Measurements from ENCODE around the gene LRIG1. TPM values are rescaled to one million over a fixed set of nuclear protein-coding genes. Genes with fewer than 3 reads are reported as not detected.

The LRIG1 gene
- total and polyA plus RNA-seq, 2 of the 8 experiments (the other 6 are each of a cell fraction or from before 2014, with no cell fraction given) = 78.1 to 88.7 TPM

- TF ChIP-seq CHD7 (IDR thresholded peaks at IDR 0.05; ENCODE audit: insufficient replicate concordance, low read length) (no peak), CTBP2 (IDR thresholded peaks at IDR 0.05; ENCODE audit: borderline replicate concordance, insufficient read depth, insufficient read length, low read length) (no peak), JUN (IDR thresholded peaks at IDR 0.05; ENCODE audit: low read depth, low read length) (no peak), SP2 (IDR thresholded peaks at IDR 0.05; ENCODE audit: low read length) (no peak), FOSL1 (IDR thresholded peaks at IDR 0.05; ENCODE audit: insufficient read depth, low read depth, low read length) (no peak), USF2 (IDR thresholded peaks at IDR 0.05; ENCODE audit: low read length) (no peak), CBX5 (IDR thresholded peaks at IDR 0.05; ENCODE audit: low read depth, low read length) (no peak), CBX8 (IDR thresholded peaks at IDR 0.05; ENCODE audit: borderline replicate concordance, low read depth, low read length) (no peak)
Observed at GRCh38 chr3:66409771-66410754, 90.8 kb downstream of the LRIG1 start (continued).
